Measurements from ENCODE around the gene NAA38. TPM values are rescaled to one million over a fixed set of nuclear protein-coding genes. Genes with fewer than 3 reads are reported as not detected.

The NAA38 gene
- total RNA-seq, 5 donors from 2014 or later (not counting 1 experiment from before 2014, with no cell fraction given) = 15.8 to 40.6 (median 33.6) TPM

DNA sequence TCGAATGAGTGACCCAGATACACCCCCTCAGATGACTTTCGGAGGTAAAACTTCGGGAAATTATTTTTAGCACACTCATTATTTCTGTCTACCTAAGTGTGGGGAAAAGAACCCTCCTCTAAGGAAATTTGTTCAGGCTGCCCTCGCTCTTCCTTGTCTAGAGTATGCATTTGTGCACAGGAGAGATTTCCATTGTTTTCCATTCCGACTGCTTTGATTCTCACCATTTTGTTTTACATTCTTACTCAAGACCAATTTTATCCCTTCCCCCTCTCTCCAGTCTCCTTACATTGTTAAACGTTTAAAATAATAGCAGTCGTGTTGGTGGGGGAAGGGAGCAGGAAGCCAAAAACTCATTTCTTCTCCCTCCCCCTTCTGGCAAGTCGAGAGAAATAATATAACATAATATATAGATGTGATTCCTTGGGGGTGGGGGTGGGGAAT is 29.7 kb upstream of the NAA38 start:
- ATAC-seq (replicated peaks in 1 of 4) (no peak), DNase-seq (no peak)
- Histone ChIP-seq H3K27me3 (replicated peaks in 1 of 2; ENCODE audit: control insufficient read depth in 2 of 2, extremely low read depth in 1 of 2, insufficient read depth in 2 of 2, low read length in 1 of 2) (no peaks in the 10 kb centered on the region), H3K4me1 (ENCODE audit: control insufficient read depth in 1 of 2, extremely low read depth in 1 of 2, insufficient read depth in 2 of 2, low read length in 2 of 2) (peaks cover 24 to 55% of the 10 kb centered on the region in 2 experiments), H3K36me3 (ENCODE audit: control insufficient read depth in 2 of 2, extremely low read depth in 1 of 2, insufficient read depth in 1 of 2, low read length in 1 of 2) (peaks cover 10 to 27% of the 10 kb centered on the region in 2 donors), H3K27ac (ENCODE audit: low read length) (peak overlapping the region; percentile 77), H3K4me3 (ENCODE audit: control insufficient read depth in 1 of 2, extremely low read depth in 1 of 2, low read length in 1 of 2) (peak overlapping the region; percentile 85 to 97), H3K9me3 (no peaks in the 10 kb centered on the region)
- Mint-ChIP-seq H3K4me3 (no peak overlapping the region), H3K4me1 (peaks cover 9 to 14% (median 9%) of the 10 kb centered on the region in 3 donors), H3K9me3 (no peaks in the 10 kb centered on the region), H3K27me3 (no peaks in the 10 kb centered on the region), H3K36me3 (peaks cover 10% of the 10 kb centered on the region), H3K27ac (no peak overlapping the region)
- ChIA-PET POLR2A (no interaction called here), CTCF (no interaction called here)
- WGBS (ENCODE audit: insufficient coverage) = no CpG with 5 or more reads among the region's 8 CpGs

DNA sequence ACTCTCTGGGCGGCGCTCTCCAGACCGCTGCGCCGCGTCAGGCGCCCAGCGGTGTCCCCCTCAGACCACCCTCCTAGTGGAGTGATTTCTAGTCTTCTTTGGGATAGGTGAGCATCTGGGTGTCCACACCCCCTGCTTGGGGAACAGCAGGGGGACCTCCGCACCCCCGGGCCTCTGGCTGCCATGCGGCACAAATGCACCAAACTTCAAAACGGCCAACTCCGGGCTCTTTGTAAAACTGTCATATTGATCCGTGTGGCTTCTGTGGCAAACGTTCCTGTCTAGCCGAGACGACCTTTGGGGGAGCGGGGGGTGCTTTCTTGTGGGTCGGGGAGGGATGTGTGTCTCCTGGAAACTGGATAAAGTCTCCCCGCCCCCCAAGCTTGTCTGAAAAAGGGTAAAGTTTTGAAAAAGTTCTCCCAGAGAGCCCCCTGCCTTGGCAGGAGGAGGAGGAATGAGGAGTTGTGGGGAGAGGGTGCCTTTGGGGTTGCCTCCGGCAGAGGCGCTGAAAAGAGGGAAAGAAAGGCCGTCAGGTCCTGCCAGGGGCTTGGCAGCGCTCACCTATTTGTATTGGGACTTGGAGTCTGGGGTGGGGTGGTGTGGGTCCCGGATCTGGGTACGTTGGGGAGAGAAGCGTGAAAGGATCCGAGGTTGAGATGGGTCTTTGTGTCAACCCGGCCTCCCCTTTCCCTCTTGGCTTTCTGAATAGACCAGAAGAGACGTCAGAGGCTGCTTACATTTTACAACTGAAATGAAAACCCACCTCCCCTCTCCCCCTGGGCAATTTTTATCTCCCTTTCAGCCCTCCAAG is 29.1 kb upstream of the NAA38 start:
- peak in 2 of 4 experiments; percentile 6 to 25 for ATAC-seq (replicated peaks in 1 of 4)
- CTCF ChIA-PET = interaction anchor here in 1 of 2 donors (0.6 to 1.0 kb wide), 2 partner anchors 171 to 232 kb away, joined by 3 to 4 read pairs; no protein-coding TSS in a partner anchor
- H3K9me3 Mint-ChIP-seq = no peaks in the 10 kb centered on the region
- no peaks in the 10 kb centered on the region for H3K27me3 ChIP-seq (replicated peaks in 1 of 2; ENCODE audit: control insufficient read depth in 2 of 2, extremely low read depth in 1 of 2, insufficient read depth in 2 of 2, low read length in 1 of 2)
- peak in 32 of 35 experiments; percentile 10 to 74 (median 40) for DNase-seq
- WGBS (ENCODE audit: insufficient coverage) = 0% methylated on average over 6 of the region's 30 CpGs
- H3K36me3 ChIP-seq (ENCODE audit: control insufficient read depth in 2 of 2, extremely low read depth in 1 of 2, insufficient read depth in 1 of 2, low read length in 1 of 2) = peaks cover 5 to 22% of the 10 kb centered on the region in 2 donors
- H3K4me1 ChIP-seq (ENCODE audit: control insufficient read depth in 1 of 2, extremely low read depth in 1 of 2, insufficient read depth in 2 of 2, low read length in 2 of 2) = peaks cover 29 to 61% of the 10 kb centered on the region in 2 experiments
- no peaks in the 10 kb centered on the region for H3K9me3 ChIP-seq
- peak overlapping the region; percentile 77 for H3K27ac ChIP-seq (ENCODE audit: low read length)
- H3K4me3 Mint-ChIP-seq = no peak overlapping the region
- peak overlapping the region; percentile 85 to 97 for H3K4me3 ChIP-seq (ENCODE audit: control insufficient read depth in 1 of 2, extremely low read depth in 1 of 2, low read length in 1 of 2)
- POLR2A ChIA-PET = interaction anchor here in 1 of 2 donors (0.8 kb wide), 1 partner anchor 46 kb away, joined by 3 read pairs; no protein-coding TSS in a partner anchor
- peaks cover 5% of the 10 kb centered on the region for H3K36me3 Mint-ChIP-seq
- no peak overlapping the region for H3K27ac Mint-ChIP-seq
- peaks cover 7 to 12% (median 9%) of the 10 kb centered on the region in 3 donors for H3K4me1 Mint-ChIP-seq
- no peaks in the 10 kb centered on the region for H3K27me3 Mint-ChIP-seq

DNA sequence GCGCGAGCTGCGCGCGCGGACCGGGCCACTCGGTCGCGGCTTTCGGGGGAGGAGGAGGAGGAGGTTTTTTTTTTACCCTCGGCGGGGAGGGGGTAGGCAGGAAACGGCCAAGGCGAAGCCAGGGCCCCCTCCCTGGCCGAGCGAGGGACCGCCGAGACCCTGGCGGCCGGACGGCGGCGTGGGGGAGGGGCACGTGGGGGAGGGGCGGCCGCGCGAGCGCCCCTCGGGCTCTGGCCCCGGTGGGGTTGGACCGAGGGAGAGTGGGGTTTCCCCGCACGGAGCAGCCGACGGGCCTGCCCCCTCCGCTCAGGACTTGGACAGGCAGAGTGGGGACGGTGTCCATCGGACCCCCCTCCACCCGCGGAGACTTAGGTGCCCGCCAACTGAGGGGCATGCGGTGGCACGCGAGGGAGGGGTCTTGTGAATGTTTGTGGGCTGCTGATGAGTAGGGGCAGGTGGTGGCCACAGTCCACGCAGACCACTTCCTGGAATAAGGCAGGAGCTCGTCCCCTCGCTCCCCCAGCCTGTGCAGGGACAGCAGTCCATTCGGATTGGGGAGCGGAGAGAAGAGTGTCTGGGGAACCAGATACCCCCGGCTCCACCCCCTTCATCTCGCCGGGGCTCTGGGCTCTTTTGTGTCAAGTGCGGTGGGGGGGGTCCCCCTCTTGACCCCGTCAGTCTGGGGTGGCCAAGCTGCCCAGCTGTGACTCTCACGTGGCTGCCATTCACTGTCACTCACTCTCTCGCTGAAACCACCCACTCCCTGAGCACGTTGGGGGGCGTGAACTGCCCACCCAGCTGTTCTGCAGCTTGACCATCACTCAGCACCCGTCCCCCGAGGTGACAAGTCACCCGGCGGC is 28.2 kb upstream of the NAA38 start:
- Histone ChIP-seq H3K27ac (ENCODE audit: low read length) (peak overlapping the region; percentile 77), H3K27me3 (replicated peaks in 1 of 2; ENCODE audit: control insufficient read depth in 2 of 2, extremely low read depth in 1 of 2, insufficient read depth in 2 of 2, low read length in 1 of 2) (no peaks in the 10 kb centered on the region), H3K4me3 (ENCODE audit: control insufficient read depth in 1 of 2, extremely low read depth in 1 of 2, low read length in 1 of 2) (peak overlapping the region; percentile 85 to 97), H3K4me1 (ENCODE audit: control insufficient read depth in 1 of 2, extremely low read depth in 1 of 2, insufficient read depth in 2 of 2, low read length in 2 of 2) (peaks cover 37 to 69% of the 10 kb centered on the region in 2 experiments), H3K9me3 (no peaks in the 10 kb centered on the region), H3K36me3 (ENCODE audit: control insufficient read depth in 2 of 2, extremely low read depth in 1 of 2, insufficient read depth in 1 of 2, low read length in 1 of 2) (peaks cover under 1 to 20% of the 10 kb centered on the region in 2 donors)
- H3K4me1 Mint-ChIP-seq = peaks cover 5 to 11% (median 6%) of the 10 kb centered on the region in 3 donors
- H3K27me3 Mint-ChIP-seq = no peaks in the 10 kb centered on the region
- H3K9me3 Mint-ChIP-seq = no peaks in the 10 kb centered on the region
- POLR2A ChIA-PET = interaction anchor here in 1 of 2 donors (0.8 kb wide), 1 partner anchor 47 kb away, joined by 3 read pairs; no protein-coding TSS in a partner anchor
- peaks cover 5% of the 10 kb centered on the region for H3K36me3 Mint-ChIP-seq
- WGBS (ENCODE audit: insufficient coverage) = 1% methylated on average over 49 of the region's 64 CpGs
- ATAC-seq (replicated peaks in 1 of 4) (peak in 2 of 4 experiments; percentile 1), DNase-seq (peak in 23 of 35 experiments; percentile 3 to 63 (median 13))
- no peak overlapping the region for H3K27ac Mint-ChIP-seq
- CTCF ChIA-PET = interaction anchor here in 1 of 2 donors (0.6 to 1.0 kb wide), 2 partner anchors 172 to 233 kb away, joined by 3 to 4 read pairs; no protein-coding TSS in a partner anchor
- H3K4me3 Mint-ChIP-seq = peak overlapping the region in 1 of 3 donors; percentile 45

DNA sequence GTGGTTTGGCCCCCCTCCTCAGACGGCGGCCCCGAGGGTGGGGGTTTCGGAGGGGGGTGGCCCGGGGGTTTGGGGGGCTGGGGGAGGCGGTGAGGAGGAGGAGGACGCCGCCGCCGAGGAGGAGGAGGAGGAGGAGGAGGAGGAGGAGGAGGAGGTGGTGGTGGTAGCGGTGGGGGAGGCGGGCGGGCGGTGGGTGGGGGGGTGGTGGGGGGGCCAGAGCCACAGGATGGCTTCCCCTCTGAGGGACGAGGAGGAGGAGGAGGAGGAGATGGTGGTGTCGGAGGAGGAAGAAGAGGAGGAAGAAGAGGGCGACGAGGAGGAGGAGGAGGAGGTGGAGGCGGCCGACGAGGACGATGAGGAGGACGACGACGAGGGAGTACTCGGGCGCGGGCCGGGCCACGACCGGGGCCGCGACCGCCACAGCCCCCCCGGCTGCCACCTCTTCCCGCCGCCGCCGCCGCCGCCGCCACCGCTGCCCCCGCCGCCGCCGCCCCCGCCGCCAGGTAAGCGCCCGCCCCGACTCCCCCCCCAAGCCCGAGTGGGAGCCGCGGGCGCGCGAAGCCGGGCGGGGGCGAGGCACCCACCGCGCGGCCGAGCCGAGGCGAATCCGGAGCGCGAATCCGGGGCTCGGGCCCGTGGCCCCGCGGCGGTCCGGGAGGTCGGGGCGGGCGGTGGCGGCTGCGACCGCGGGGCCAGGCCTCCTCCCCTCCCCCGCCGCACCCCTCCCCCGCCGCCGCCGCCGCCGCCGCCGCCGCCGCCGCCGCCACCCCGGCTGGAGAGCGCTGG is 27.4 kb upstream of the NAA38 start:
- ChIA-PET POLR2A (no interaction called here), CTCF (no interaction called here)
- Histone ChIP-seq H3K36me3 (ENCODE audit: control insufficient read depth in 2 of 2, extremely low read depth in 1 of 2, insufficient read depth in 1 of 2, low read length in 1 of 2) (peaks cover 0 to 19% of the 10 kb centered on the region in 2 donors), H3K9me3 (no peaks in the 10 kb centered on the region), H3K4me3 (ENCODE audit: control insufficient read depth in 1 of 2, extremely low read depth in 1 of 2, low read length in 1 of 2) (peak overlapping the region in 1 of 2 donors; percentile 85), H3K4me1 (ENCODE audit: control insufficient read depth in 1 of 2, extremely low read depth in 1 of 2, insufficient read depth in 2 of 2, low read length in 2 of 2) (peaks cover 45 to 67% of the 10 kb centered on the region in 2 experiments), H3K27ac (ENCODE audit: low read length) (peak overlapping the region; percentile 77), H3K27me3 (replicated peaks in 1 of 2; ENCODE audit: control insufficient read depth in 2 of 2, extremely low read depth in 1 of 2, insufficient read depth in 2 of 2, low read length in 1 of 2) (no peaks in the 10 kb centered on the region)
- no CpG with 5 or more reads among the region's 100 CpGs for WGBS (ENCODE audit: insufficient coverage)
- peak overlapping the region in 2 of 3 donors; percentile 61 to 75 for H3K4me3 Mint-ChIP-seq
- no peaks in the 10 kb centered on the region for H3K9me3 Mint-ChIP-seq
- H3K27me3 Mint-ChIP-seq = no peaks in the 10 kb centered on the region
- peaks cover 0 to 5% (median 4%) of the 10 kb centered on the region in 3 donors for H3K4me1 Mint-ChIP-seq
- ATAC-seq (replicated peaks in 1 of 4) (peak in 2 of 4 experiments; percentile 2 to 3), DNase-seq (peak in 26 of 35 experiments; percentile 10 to 62 (median 24))
- no peaks in the 10 kb centered on the region for H3K36me3 Mint-ChIP-seq
- peak overlapping the region in 1 of 2 donors; percentile 53 for H3K27ac Mint-ChIP-seq

GRCh38 chr17:7883781-7884386 is 26.5 kb upstream of the NAA38 start:
- H3K27ac Mint-ChIP-seq = peak overlapping the region in 1 of 2 donors; percentile 61
- CTCF ChIA-PET = interaction anchor here (0.6 to 1.3 kb wide), 3 partner anchors 15 to 233 kb away, joined by 3 to 5 read pairs (median 3); partner anchors contain the start of gene RNF227 (in 1 of the 2)

More at GRCh38 chr17:7883781-7884386, 26.5 kb upstream of the NAA38 start:
- Mint-ChIP-seq H3K4me3 (peak overlapping the region in 1 of 3 donors; percentile 77), H3K36me3 (no peaks in the 10 kb centered on the region), H3K4me1 (peaks cover 0 to 4% (median 4%) of the 10 kb centered on the region in 3 donors), H3K9me3 (no peaks in the 10 kb centered on the region), H3K27me3 (no peaks in the 10 kb centered on the region)
- no CpG with 5 or more reads among the region's 3 CpGs for WGBS (ENCODE audit: insufficient coverage)
- ATAC-seq (replicated peaks in 1 of 4) (no peak), DNase-seq (peak in 29 of 35 experiments; percentile 13 to 76 (median 39))
- no peaks in the 10 kb centered on the region for H3K27me3 ChIP-seq (replicated peaks in 1 of 2; ENCODE audit: control insufficient read depth in 2 of 2, extremely low read depth in 1 of 2, insufficient read depth in 2 of 2, low read length in 1 of 2)
- no peaks in the 10 kb centered on the region for H3K9me3 ChIP-seq
- H3K27ac ChIP-seq (ENCODE audit: low read length) = peak overlapping the region; percentile 59
- peaks cover 0 to 15% of the 10 kb centered on the region in 2 donors for H3K36me3 ChIP-seq (ENCODE audit: control insufficient read depth in 2 of 2, extremely low read depth in 1 of 2, insufficient read depth in 1 of 2, low read length in 1 of 2)
- POLR2A ChIA-PET = interaction anchor here (0.6 kb wide), 2 partner anchors 12 to 22 kb away, joined by 7 to 9 read pairs; no protein-coding TSS in a partner anchor
- peak overlapping the region in 1 of 2 donors; percentile 50 for H3K4me3 ChIP-seq (ENCODE audit: control insufficient read depth in 1 of 2, extremely low read depth in 1 of 2, low read length in 1 of 2)
- peaks cover 47 to 58% of the 10 kb centered on the region in 2 experiments for H3K4me1 ChIP-seq (ENCODE audit: control insufficient read depth in 1 of 2, extremely low read depth in 1 of 2, insufficient read depth in 2 of 2, low read length in 2 of 2)

Data from T-cell (primary cell).